Measurements from ENCODE around the gene PRAME.

- no peak for TF ChIP-seq POLR2A (IDR thresholded peaks at IDR 0.05)
- no peak for TF ChIP-seq CTCF (IDR thresholded peaks at IDR 0.05)
Measured at GRCh38 chr22:22531770-22532546, 27.1 kb downstream of the PRAME start.

Measured in Peyer's patch (tissue), 4 donors.